Inflammatory macrophage treated with lipopolysaccharide for 4 hours (primary cell): Measurements from ENCODE around the gene NR5A1.
A peak's percentile ranks its signal among the peaks of the same experiment; 100 is the strongest.

Experiments
- DNase-seq: peaks from one replicate; pipeline ENCODE4 v3.0.0-alpha.2; 2020

NR5A1 gene

DNA sequence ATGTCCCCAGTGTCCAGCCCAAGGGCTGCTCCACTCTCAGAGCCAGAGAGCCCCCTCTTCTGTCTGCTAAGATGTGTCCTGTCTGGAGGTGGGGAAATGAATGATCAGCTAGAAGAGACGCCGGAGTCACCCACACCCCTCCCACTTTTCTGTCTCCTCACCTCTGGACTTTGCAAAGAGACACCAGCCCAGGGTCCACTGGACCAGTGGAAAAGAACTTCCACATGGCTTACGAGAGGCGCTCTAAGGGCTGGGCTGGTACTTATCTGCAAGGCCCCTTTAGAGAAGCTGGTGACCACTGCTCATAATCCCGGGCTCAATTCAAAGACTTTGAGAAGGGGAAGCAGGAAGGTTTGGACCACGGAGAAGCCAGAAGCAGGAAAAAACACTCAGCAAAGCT, 9.2 kb downstream of the NR5A1 start:
- no peak for DNase-seq

DNA sequence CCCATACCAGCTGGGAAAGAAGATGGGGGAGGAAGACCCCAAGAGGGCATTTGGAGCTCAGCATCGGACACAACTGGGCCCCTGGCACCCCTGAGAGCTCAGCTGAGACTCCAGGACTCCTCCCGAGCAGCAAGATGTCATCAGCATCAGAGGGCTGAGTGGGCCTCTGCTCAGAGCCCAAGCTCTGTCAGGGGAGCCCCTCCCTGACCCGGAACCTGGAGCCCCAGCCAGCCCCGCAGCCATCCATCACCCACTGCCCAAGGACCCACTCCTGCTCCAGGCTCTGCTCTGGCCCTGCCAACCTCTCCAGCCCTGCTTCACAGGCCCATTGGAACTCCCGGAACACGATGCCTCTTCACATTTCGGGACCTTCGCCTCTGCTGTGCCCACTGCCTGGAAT, 9.8 kb downstream of the NR5A1 start:
- no peak for DNase-seq

DNA sequence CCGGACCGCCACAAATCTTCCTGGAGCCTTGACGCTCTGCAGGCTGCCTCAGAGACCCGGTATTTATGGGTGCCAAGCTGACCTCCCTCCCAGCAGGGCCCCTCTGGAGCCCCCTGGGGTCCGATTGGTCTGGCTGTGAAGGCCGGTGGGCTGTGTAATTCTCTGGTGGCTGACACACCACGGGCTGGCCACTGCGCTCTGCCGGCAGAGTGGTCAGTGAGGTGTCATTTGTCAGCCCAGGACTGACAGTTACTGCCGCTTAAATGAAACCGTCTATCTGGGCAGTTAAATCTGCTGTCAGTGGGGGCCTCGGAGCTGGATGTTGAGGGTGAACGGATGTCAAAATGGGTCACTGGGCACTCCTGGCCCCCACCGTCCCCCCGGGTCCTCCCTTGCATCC, 10.7 kb downstream of the NR5A1 start:
- no peak for DNase-seq

DNA sequence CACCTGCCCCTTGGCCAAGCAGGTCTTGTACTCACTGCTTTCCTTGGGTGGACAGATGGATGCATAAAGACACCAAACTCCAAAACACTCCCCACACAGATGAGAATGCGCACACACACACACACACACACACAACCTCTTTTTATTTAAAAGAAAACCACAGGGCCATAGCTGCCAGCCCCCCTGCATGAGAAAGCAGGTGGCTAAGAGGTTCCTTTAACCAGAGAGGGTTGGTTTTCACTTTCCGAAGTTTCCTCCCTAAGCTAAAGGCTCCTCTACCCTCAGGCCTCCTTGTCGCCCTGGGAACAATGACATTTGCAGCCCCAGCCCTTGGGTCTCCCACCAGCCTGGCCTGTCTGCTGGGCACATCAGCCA, 11.1 kb downstream of the NR5A1 start:
- no peak for DNase-seq

DNA sequence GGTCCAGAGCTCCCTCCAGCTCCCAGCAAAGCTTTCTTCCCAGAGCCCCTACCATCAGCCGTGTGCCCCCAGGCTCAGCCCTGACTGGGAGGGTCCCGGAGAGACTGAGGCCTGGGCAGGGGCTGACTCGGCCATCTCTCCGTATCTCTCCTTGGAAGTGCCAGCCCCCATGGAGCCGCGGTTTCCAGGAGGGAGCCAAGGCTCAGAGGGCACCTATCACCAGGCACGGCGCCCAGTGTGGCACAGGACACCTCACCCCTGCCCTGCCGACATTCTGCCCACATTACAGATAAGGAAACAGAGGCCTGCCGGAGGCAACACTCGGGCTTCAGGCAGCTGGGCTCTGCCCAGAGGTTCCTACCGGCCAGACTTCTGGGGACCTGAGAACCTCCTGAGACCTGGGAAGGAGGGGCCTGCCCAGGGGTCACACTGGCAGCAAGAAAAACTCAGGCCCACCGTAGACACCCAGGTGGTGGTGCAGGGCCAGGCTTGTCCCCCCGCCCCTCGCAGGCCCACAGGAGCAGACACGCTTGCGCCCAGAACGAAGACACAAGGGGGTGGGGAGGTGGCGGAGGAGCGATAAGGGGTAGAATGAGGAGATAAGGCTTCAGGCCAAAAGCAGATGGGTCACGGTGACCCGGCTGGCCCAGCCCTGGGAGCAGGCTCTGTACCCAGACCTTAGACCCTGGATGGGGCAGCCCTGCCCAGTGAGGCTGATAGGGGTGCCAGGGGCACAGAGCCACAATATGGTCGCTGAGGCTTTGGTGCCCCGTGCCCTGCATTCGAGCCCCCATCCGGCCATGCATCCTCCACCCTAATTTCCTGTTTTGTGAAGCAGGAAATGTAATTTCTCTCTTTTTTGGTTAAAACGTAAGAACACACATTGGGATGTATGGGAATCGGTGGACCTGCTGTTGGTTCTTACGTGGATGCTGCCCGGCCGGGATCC, 11.8 kb downstream of the NR5A1 start:
- DNase-seq, result no peak

DNA sequence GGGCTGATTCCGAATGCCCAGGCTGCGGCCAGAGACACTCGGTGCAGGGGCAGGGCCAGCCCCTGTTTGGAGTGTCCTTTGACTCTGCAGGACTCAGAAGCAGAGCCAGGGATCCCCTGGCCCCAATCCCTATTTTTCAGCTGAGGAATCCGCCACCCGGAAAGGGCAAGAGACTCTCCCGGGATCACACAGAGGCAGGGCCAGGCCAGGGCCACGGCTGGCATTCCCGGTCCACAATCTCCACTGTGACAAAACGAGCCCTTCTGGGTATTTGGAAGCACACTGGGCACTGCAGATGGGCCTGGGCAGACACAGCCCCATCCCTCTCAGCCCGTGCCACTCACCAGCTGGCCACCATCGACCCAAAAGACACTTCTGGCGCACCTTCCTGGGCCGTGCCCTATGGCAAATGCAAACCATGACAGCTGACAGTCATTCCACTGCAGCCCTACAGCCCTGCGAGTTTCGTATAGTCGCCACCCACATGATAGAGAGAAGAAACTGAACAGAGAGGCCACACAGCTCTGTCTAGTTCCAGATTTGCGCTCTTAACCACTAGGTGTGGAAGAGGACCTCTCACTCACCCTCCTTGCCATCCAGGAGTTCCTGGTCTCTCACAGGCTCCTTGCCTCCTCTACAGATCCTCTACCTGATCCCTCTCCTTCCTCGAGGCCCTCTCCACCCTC, 13.3 kb downstream of the NR5A1 start:
- no peak for DNase-seq

DNA sequence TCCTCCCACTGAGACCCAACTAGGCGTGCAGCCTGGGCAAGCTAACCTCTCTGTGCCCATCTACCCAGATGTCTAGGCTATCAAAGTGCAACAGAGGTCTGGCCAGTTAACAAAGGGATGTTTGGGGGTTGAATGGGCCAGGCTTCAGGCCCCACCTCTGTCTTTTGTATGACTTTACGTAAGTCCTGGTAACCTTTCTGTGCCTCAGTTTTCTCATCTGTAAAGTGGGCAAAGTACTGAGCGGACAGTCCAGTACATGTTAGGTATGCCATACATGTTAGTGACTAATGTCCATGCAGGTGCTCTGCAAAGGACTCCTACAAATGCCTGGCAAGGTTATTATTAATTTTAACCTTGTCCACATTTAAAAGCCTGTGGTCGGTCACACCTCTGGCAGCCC, 14.0 kb downstream of the NR5A1 start:
- no peak for DNase-seq

DNA sequence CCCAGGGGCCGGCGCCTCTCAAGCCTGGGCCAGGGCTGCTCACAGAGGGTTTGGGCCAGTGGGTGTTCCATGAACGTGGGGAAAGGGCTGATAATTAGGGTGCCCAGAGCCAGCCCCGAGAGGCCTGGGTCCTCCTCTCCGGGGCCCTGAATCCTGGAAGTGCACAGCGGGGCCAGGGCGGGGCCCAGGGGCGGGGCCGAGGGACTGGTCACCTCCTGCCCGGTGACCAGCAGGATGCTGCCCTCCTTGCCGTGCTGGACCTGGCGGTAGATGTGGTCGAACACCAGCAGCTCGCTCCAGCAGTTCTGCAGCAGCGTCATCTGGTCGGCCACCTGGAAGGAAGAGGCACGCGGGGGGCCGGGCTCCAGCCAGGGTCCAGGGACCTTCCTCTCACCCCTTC, 14.4 kb downstream of the NR5A1 start:
- DNase-seq, result no peak

DNA sequence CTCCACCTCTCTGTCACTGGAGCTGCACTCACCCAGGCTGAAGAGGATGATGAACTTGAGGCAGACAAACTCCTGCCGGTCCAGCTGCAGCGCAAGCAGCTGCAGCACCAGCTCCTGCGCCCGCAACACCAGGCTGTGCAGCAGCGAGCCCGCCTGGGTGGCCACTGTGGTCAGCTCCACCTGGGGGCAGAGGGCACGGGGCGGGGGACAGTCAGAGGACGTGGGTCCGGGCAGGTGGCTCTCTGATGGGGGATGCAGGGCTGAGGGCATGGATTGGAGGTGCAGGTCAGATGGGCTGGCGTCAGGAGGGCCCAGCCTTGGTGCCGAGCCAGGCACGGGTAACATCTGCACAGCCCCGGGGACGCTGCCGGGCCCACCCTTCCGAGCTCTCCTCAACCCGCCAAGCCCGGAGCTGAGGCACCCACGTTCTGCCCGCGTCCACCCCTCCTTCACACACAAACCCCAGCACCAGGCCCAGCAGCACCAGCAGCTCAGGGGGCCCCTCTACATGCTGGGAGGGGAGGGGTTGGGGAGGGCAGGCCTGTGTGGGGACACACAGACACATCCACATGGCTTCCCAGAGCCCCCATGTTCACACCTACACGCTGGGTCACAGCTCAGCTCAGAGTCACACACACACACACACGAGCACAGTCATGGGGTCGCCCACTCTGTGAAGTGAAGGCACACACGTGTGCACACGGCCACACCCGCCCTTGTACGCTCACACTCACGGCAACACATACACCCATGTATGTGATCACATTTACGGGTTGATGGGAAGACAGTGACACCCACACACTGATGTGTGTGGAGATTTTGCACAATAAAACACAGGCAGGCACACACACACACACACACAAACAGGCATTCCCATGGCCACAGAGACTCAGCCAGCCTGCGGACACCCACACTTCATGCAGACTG, 15.9 kb downstream of the NR5A1 start:
- DNase-seq, result no peak

DNA sequence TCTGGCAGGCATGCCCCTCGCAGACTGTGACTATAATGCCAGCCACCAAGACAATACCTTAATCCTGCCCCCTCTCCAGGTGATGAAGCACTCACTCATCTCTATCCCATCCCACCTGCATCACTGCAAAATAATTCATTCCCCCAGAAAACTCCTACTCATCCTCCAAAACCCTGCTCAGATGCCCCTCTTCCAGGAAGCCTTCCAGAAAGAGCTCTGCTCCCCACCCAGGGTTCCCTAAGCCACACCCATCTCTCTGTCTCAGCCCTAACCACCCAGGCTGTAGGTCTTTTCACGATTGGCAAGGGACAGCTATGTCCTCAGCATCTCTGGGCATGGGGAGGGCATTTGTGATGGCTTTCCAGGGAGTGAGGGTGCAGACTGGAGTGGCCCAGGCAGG, 17.2 kb downstream of the NR5A1 start:
- no peak for DNase-seq

DNA sequence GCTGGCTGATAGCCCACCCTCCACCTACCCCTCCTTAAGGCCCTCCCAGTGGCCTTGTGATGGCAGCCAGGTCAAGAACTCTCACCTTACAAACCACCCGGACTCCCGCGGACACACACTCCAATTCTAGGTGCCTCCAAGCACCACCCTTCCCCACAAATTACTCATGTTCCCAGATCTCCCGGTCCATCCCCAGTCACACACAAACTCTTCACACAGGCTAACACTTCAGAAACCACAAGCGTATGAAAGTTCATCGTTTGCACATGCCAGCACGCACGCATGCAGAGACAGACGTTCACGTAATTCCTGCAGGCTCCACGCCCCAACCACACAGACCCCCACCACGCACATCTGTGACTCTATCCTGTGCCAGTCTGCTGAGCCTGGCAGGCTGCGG, 18.0 kb downstream of the NR5A1 start:
- no peak for DNase-seq

DNA sequence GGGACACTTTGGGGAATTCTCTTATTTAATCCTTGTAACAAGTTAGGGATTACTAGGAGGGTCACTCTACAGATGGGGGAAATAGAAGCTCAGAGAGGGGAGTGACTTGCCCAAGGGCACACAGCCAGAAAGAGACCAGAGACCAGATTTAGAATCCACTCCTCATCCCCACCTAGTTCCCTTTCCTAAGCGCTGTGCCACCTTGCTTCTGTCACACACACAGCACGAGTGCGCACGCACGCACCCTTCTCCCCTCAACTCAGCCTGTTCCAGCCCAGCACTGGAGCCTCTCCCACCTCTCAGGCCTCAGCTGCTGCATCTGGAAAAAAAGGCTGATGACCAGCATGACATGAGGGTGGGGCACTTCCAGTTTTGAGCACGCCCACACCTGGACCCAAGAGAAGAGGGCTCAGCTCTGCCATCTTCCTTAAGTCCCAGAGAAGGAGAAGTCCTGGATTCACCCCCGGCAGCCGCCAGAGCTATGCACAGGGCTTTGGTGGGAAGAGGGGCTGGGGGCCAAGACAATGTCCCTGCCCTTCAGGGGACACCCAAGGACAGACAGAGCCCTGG, 18.5 kb downstream of the NR5A1 start:
- DNase-seq, result peak; percentile 5

DNA sequence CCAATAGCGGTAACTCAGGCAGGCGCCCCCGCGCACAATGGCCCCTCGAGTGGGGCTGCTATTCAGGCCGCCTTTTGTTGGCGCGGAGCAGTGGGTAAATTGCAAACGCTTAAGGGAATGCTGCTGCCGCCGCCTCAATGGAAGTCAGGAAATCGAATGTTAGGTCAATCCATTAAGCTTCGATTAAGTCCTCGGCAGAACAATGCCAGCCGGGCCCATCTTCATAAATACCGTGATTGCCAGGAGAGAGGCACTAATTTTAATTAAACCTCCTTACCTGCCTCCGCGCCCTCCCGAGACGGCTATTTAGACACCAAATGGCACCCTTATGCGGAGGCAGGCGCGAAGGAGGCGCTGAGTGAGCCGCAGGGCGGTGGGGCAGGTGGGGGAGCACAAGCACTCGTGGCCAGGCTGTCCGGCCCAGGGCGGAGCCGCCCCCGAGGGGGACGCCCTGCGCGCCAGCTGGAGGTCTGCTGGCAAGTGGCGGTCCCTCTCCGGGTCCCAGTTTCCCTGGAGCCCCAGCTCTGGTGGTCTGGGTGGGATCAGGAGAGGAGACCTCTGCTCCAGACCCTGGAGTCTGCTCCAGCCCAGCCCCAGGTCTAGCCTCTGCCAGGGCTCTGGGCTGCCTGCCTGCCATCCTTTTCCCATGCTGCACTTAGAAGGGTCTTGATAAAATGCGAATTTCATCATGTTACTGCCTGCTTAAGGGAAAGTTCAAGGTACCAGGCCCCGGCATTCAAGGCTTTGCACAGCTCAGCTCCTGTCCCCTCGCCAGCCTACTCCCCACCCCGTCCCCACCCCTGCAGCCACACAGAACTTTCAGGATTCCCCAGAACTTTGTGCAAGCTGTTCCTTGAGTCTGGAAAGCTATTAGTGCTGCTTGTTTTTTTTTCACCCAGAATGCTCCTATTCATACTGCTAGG, 19.7 kb downstream of the NR5A1 start:
- DNase-seq, result no peak

DNA sequence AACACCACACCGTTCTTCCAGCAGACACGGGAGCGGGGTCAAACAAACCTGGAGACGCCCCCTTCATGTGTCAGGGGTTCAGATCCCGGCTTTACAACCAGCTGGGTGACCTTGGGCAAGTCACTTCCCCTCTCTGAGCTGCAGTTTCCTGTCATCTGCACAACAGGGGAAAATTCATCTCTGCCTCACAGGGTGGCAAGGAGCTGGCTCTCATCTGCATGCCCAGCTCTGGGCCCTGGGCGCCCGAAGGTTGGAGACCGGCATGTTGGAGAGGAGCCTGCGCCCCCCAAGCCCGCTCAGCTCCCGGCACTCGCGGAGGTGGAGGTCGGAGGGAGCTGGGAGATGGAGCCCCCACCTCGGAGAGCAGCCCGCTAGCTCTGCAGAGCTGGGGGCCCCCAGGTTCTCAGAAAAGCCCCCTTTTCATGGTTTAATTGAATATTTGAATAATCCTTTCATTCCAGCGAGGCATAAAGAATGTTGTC, 20.4 kb downstream of the NR5A1 start:
- no peak for DNase-seq

DNA sequence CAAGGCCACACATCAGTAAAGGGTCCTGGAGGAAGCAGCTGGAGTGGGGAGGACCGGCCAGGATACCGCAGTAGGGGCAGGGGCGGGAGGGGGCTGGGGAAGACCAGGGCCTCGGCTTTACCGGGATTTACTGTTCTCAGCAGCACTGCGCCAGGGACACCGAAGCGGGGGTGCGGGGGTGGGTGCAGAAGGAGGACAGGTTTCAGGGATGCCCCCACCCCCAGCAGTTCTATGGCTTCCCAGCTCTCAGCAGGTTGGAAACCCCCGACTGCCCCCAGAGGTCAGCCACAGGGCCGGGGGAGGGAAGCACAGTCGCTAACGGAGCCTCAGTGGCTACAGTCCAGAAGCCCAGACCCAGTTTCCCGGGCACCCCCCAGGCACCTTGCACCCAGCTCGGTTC, 21.3 kb downstream of the NR5A1 start:
- DNase-seq, result no peak

DNA sequence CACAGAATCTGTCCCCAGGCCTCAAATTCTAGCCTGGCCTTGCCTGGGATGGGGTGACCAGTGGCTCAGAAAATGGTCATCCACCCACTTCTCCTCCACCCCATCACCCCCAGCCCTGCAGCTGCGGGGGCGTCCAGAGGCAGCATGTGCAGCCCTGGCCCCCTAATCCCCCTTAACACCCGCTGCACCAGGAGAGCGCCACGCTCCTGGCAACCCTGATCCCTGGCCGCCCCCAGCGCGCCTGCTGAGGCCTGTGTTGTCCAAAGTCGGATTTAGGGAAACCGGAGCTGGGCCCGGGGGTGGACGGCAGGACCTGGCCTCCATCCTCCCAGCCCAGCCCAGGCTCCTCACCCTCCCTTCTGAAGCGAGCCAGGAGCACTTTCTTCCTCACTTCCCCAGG, 22.0 kb downstream of the NR5A1 start:
- no peak for DNase-seq

DNA sequence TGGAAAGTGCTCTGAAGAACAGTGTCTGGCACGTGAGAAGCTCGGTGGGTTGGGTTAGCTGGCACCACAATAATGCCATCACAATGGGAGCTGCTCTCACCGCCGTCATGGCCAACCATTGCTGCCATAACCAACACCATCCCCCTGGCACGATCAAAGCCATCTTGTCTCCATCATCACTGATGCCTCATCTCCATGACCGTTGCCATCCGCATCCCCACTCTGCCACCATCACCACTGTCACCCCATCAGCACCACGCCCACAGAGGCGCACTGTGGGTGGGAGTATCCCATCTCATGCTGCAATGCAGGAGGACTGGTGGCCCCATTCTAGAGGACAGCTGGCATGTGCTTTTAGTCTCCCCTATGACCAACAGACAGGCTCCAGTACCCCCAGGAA, 23.7 kb downstream of the NR5A1 start:
- DNase-seq, result no peak

DNA sequence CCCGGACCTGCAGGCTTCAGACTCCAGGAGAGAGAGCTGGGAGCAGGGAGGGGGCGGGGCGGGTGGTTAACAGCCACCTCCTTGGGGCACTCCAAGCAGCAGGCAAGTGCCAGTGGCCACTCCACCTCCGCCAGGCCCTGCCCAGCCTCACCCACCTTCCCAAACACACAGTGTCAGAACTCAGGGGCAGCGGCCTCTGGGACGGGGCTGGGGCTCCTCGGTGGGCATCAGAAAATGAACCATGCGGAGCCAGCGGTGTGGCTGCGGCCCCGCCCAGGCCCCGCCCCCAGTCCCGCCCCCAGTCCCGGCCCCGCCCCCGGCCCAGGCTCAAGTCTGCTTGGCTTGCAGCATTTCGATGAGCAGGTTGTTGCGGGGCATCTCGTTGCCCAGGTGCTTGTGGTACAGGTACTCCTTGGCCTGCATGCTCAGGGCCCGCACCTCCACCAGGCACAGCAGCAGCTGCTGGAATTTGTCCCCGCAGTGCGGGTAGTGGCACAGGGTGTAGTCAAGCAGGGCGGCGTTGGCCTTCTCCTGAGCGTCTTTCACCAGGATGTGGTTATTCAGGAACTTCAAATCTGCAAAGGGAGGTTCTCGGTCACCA, 24.7 kb downstream of the NR5A1 start:
- DNase-seq, result no peak

DNA sequence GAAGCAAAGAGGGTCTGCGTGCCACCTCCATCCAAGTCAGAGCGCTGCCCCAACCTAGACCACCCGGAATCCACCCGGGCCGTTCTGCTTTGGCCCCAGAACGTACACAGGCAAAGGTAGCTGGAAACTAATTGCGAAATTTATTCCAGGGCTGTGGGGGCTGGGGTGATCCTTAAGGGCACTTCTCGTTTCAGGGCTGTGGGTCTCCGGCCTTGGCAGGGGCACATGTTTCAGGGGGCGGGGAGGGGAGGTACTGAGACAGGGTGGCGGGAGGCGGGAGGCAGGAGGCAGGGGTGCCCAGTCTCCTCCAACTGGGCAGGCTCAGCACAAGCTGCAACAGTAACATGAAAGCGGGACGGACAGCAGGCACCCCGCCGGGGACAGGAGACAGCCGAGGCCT, 26.1 kb downstream of the NR5A1 start:
- no peak for DNase-seq

DNA sequence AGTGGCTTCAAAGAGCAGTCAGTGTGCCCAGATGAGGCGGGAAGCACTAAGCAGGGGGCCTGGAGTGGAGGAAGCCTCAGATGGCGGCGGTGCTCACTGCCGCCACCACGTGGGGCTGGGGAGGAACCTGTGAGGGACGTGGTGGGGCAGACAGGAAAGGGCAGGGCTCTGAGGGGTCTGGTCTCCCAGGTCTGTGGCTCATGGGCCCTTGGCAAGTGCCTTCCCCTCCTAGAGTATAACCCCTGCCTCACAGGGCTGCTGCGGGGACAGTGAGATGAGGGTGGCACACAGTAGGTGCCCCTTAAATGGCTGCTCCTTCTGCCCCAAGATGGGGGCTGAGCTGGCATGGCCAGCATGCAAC, 26.6 kb downstream of the NR5A1 start:
- peak; percentile 5 for DNase-seq

DNA sequence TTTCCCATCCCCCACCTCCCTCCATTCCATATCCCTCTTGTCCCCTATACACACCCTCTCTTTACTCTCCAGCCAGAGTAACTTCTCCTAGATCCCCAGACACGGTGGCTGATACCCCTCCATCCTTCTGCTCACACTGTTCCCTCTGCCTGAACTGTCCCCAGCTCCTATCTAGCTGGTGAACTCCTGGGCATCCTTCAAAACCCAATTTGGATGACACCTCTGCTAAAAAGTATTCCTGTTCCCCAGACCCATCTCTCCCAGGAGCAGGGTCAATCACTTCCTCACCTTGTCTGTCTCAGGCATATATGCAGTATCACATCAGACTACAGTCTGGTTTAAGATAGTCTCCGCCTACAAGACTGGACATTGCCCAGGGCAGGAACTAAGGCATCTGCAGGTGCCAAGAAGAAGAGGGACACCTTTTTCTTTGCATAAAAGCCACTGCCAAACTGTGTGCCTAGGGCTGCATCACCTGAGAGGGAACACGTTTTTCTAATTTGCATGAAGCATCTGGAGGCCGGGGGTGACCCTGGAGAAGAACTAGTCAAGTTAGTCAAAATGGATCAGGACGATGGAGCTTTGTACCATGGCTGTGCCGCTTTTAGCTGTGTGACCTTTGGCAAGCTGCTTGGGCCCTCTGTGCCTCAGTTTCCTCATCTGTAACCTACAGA, 27.1 kb downstream of the NR5A1 start:
- no peak for DNase-seq
